CD4-positive, alpha-beta T cell treated with Interferon gamma for 1 hour (primary cell): Measurements from ENCODE around the gene XBP1.
"Not testable (repeated sequence)": the region's sequence is repeated elsewhere in the genome, so short reads cannot be mapped to it uniquely, and the experiment has no call there.

Source experiments
- DNase-seq: peaks from one replicate; pipeline ENCODE4 v3.0.0-alpha.2; 2020

Gene XBP1

DNA sequence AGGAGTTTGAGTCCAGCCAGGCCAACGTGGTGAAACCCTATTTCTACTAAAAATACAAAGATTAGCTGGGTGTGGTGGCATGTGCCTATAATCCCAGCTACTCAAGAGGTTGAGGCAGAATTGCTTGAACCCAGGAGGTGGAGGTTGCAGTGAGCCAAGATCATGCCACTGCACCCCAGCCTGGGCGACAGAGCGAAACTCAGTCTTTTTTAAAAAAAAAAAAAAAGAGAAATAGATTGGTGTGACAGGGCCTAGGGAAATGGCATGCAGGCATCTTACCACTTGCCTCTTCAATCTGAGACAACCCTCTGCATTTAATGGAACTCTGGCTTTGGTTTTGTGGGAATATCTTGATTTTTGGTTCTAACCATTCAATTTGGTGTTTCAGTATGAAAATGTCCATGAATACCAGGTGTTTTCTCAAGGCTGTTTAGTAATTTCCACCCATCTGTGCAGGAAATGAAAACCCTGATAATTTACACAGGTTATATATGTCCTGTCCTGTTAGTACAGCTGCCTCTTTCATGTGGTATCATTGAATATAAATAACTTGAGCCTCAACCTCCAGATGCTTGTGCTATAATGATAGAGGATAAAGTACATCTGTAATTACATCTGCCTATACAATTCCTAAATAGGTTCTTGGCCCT lies 8.4 kb downstream of the XBP1 start:
- no peak for DNase-seq

DNA sequence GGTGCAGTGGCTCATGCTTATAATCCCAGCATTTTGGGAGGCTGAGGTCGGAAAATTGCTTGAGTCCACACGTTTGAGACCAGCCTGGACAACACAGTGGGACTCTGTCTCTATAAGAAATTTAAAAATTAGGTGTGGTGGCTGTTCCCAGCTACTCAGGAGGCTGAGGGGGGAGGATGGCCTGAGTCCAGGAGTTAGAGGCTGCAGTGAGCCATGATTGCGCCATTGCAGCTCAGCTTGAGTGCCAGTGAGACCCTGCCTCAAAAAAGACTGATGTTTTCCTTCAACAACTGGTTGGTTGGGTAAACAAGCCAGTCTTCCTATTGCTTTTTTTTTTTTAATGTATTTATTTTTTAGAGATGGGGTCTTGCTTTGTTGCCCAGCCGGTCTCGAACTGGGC lies 9.2 kb downstream of the XBP1 start:
- no peak for DNase-seq

DNA sequence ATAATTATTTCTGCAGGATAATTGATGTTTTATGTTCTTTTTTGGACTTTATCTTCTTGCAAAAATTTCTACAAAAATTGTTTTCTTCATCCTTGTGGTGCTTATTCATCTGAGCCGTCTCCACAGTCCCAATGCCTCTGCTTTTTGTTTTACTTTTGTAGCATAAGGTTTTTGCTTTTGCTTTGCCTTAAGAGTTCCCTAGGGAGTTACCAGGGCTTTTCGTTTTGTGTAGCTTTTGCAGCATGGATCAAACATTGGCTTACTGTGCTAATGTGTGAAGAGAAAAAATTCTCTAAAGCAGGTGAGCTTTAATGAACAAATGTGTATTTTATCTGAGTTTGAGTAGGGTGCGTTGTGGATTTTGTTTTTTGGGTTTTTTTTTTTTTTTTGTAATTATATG lies 11.8 kb downstream of the XBP1 start:
- DNase-seq: no peak

DNA sequence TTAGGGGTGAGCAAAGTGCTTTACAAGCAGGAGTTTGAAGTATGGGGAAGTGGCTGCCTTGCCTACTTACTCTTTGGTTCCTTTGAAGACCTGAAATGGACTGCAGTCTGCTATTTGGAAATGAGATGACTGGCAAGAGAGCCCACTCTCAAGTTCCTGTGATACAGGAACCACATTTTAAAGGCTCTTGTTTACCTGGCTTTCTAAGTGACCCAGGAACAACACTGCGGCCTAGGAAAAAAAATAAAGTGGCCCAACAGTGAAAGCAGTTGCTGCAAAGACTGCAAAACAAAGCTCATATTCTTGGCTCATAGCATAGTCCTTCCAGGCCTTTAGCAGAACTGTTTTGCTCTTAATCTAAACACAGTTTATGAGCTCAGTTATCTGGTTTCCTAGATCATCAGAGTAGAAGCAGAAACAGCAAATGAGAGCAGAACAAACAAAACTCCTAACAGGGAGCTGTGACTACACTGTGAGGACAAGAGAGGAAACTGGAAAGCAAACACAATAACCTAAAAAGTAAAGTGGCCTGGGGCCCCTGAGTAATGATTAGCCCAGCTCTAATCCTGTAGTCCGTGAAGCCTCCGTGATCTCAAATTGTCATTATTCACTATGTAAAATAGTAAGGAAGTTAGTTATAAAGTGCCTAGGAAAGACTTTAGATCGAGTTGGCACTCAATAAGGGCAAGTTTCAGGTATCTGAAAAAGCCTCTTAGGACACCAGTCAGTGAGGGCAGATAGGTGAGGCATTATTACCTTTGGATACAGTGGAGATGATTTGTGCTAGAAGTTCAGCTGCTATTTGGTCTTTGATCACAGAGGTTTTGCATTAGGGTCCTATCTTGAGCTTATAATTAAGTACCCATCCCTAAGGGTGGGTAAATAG lies 16.3 kb downstream of the XBP1 start:
- no peak for DNase-seq

DNA sequence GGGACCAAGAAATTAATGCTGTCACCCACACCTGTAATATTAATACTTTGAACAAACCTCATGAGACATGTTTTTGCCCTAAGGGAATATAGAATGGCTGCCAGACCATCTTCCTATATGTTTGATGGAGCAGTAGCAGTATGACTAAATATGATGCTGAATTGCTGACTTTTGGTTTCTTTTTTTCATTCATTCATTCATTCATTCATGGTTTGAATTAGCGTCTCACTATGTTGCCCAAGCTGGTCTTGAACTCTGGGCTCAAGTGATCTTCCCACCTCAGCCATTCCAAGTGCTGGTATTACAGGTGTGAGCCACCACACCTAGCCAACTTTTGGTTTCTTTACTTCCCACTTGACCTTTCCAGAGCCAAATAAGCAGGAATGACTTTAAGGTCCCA lies 20.1 kb downstream of the XBP1 start:
- no peak for DNase-seq

DNA sequence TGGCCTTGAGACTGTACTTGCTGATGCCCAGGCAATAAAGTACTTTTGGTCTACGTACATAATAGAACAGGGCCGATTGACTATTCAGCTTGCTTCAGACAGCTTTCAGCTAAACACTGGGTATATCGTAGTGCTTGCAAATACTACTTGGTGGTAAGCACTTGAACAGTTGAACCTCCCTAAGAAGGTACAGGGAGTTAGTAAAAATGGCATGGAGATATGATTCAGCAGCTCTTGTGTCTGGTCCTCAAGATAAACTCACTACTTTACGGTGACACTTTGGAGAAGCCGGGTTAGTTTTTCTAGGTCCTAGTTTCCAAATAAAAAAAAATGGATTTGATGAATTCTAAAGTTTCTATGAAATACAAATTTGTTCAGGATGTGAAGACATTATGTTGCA lies 20.5 kb downstream of the XBP1 start:
- DNase-seq: no peak

DNA sequence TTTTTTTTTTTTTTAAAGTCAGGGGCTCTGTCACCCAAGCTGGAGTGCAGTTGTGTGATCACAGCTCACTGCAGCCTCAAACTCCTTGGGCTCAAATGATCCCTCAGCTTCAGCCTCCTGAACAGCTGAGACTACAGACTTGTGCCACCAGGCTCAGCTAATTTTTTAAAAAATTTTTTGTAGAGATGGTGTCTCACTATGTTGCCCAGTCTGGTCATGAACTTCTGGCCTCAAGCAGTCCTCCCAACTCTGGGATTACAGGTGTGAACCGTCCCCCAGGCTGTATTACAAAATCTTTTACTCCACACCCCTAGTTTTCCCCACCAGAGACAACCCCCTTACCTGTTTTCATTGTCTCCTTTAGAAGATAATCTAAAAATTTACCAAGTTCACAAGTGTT lies 26.0 kb downstream of the XBP1 start:
- DNase-seq: no peak

DNA sequence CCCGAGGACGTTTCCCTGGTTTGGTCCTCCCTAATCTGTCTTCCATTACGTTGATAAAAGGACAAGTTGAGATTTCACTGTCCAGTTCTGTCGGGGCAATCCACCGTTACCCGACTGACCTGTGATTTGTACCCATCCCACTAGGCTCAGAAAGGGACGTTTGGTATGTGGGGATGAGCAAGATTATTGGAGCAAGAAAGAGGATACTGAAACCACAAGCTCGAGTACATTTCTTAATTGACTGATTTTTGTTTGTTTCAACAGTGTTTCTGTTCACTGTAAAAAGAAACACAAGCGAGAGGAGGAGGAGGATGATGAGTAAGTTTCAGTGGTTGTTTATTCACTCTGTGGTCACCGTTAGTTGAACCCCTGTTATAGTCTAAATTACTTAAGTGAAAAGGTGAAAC lies 26.9 kb downstream of the XBP1 start:
- DNase-seq: no peak

DNA sequence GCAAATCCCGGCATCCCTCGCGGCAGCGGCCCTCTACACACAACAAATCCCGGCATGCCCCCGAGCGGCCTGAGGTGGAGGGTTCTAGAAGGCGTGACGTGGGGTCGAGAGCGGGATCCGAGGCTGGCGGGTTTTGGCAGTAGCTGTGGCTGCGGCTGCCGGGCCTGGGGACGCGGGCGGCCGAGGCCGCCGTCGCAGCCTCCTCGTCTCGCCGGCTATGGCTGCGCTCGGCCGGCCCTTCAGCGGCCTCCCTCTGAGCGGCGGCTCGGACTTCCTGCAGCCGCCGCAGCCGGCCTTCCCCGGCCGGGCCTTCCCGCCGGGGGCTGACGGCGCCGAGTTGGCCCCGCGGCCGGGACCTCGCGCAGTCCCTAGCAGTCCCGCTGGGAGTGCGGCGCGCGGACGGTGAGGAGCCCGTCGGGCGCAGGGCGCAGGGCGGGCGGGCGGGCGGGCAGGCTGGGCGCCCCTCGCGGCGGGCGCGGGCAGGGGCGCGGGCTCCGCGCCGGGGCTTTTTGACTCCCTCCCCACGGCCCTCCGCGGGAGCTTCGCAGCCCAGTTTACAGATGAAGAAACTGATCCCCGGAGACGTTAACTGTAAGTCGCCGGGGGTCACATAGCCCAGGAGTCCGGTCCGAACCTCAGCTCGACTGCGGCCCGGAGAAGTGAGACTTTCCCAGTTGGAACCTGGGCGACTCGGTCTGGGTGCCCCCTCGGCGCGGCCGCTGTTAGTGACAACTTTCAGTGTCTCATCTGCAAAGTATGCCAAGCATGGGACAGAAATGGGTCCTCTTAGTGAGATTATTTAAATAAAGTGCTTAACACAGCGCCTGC lies 27.5 kb downstream of the XBP1 start, which contains the start of gene CCDC117:
Gene CCDC117 (plus strand): TSS at position 63 of the 828 bp plus-strand sequence. CDS start 155 bp downstream, at position 218.
- DNase-seq: peak; percentile 95

DNA sequence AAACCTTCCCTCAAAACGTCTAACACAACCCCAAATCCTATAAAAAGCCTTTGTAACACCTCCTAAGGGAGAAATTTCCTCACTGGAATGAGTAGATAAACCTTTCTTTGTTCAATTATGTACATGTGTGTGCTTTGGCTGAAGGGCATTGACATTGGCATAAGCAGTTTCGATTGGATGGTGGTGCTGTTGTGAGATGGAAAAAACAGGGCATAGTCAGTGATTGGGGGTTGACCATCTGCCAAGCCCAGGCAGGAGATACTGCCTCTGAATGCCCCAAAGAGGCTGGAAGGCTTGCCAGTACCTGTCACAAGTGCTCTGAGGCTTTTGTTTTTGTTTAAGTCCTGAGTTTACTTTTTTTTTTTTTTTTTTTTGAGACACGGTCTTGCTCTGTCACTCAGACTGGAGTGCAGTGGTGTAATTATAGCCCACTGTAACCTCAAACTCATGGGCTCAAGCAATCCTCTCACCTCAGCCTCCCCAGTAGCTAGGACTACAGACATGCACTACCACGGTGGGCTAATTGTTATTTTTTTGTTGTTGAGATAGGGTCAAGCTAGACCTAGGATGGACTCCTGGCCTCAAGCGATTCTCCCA lies 29.1 kb downstream of the XBP1 start:
- DNase-seq: no peak

DNA sequence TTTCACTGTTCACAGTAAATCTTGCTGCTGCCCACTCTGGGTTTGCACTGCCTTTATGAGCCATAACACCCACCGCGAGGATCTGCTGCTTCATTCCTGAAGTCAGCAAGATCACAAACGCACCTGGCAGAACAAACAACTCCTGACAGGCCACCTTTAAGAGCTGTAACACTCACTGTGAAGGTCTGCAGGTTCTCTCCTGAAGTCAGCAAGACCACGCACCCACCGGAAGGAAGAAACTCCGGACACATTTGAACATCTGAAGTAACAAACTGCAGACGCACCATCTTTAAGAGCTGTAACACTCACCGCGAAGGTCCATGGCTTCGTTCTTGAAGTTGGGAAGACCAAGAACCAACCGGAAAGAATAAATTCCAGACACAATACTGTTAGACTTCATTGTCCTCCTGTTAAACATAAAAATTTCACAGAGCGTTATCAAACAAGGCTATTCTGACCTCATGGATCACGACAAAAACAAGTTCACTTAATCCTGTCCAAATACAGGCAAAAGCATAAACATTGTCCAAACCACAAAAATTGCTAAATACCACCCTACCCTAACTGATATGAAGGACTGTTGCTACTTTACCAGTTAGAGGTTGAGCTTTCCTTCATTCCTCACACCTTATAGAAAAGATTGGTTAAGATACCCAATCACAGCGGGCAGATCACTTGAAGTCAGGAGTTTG lies 30.8 kb downstream of the XBP1 start:
- no peak for DNase-seq

DNA sequence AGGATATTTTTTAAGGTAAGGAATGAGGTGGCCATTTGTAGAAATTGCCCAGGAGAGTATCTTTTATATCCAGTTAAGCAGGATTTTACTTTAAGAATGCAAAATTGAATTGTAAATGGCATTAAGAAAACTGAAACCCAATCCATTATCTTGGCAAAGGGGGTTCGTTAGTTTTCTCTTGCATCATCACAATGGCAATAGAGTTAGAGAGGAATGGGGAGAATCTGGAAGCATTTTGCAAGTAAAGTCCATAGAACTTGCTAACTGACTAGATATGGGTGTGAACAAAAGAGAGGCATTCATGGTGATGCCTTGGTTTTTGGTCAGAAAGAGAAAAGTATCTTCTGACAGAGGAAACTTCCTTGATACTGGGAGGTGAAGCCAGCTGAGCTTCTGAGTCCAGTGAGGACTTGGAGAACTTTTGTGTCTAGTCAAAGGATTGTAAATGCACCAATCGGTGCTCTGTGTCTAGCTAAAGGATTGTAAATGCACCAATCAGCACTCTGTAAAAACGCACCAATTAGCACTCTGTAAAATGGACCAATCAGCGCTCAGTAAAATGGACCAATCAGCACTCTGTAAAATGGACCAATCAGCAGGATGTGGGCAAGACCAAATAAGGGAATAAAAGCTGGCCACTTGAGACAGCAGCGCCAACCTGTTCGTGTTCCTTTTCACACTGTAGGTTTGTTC lies 31.5 kb downstream of the XBP1 start:
- DNase-seq: no peak

DNA sequence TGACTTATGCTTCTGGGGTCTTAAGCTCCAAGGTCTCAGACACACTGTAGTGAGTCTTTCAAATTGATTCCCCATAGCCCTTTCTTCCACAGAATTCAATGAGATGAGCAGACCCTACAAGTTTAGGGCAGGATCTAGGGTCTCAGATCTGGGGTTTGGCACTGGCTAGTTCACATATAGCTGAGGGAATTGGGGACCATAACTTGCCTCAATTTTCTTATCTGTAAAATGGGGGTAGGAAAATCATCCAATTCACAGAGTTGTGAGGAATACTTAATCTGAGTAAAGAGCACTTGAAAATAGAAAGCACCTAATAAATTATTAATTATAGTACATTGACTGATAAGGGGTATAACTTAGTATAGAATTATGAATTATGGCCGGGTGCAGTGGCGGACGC lies 33.7 kb downstream of the XBP1 start:
- no peak for DNase-seq

DNA sequence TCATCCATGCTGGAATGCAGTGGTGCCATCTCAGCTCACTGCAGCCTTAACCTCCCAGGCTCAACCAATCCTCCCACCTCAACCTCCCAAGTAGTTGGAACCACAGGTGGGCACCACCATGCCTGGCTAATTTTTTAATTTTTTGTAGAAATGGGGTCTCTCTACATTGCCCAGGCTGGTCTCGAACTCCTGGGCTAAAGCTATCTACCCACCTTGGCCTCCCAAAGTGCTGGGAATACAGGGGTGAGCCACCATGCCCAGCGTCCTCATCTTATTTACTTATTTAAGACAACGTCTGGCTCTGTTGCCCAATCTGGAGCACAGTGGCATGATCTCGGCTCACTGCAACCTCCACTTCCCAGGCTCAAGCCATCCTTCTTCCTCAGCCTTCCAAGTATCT lies 38.4 kb downstream of the XBP1 start:
- DNase-seq: not testable (repeated sequence)

DNA sequence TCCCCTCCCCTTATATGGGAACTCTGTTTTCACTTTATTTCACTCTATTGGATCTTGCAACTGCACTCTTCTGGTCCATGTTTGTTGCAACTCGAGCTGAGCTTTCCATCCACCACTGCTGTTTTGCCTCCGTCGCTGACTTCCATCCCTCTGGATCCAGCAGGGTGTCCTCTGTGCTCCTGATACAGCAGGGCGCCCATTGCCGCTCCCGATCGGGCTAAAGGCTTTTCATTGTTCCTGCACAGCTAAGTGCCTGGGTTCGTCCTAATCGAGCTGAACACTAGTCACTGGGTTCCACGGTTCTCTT lies 39.0 kb downstream of the XBP1 start:
- DNase-seq: no peak

DNA sequence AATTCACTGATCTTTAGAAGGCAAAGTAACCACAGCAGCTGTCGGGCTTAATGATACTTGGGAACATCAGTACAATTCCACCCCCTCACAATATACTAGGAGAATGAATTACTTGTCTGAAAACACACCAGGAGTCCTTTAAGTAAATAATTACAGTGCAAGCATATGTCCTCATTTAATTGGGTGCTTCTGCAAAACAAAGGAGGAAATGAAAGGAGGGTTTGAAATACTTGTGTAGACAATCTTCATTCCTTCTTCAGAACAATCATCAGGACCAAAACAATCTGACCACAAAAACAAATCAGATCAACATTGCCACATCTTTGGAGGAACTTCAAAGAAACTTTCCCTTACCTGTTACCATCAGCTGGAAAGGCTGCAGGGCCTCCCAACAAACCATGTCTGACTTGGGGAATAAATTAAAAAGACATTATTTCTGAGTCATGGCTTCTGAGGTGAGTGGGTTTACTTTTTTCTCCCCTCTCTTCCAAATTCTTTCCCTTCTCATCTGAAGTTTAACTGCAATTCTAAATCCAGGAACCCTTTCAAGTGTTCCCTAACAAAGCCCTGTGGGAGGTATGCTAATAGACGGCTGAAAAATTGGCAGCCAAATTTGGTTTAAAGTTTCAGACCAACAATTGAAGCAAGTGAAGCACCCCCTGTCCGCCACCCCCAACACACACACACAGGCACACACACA lies 40.4 kb downstream of the XBP1 start:
- DNase-seq: no peak

DNA sequence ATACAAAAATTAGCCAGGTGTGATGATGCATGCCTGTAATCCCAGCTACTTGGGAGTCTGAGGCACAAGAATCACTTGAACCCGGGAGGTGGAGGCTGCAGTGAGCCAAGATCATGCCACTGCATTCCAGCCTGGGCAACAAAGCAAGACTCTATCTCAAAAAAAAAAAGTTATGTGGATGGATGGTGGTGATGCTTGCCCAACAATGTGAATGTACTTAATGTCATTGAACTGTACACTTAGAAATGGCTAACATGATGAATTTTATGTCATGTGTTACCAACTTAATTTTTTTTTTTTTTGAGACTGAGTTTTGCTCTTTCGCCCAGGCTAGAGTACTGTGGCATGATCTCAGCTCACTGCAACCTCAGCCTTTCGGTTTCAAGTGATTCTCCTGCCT lies 45.9 kb downstream of the XBP1 start:
- DNase-seq: not testable (repeated sequence)

DNA sequence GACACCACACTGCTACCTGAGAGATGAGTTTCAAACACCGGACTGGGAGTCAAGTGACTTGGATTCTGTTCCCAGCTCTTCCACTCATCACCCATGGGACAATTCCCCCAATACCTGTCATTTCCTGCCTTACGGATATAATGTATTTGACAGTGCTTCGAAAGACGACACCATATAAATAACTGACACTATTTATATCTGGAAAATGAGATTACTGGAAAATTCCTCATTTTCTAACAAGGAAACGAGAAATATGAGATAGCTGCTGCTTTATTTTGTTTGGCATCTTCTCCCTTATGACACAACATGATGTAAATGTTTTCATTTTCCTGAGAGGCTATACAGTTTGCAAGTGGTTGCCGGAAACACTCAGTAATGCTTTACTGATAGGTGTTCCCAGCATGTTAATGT lies 49.9 kb downstream of the XBP1 start:
- DNase-seq: no peak
